Tibial nerve (tissue), 3 donors: Measurements from ENCODE around the gene HDAC2.

Source experiments
- POLR2A ChIP-seq, 2 donors: fragments of 450-650 bp; IDR thresholded peaks; one replicate each; pipeline ENCODE4 v1.6.1; 2017; ENCODE audit warnings: antibody characterized with exemption in 2 of 2, mild to moderate bottlenecking in 2 of 2, moderate library complexity in 2 of 2
- TF ChIP-seq, protein P1 (sequence below), 5 experiments: fragments of 200-600 bp in 3 of 5; fragments of 450-650 bp in 2 of 5; sonication (generic) in 3 of 5; IDR thresholded peaks; one replicate each; pipeline ENCODE4 v1.5.1; 2016 to 2019; ENCODE audit warnings: antibody characterized with exemption in 5 of 5, mild to moderate bottlenecking in 3 of 5, moderate library complexity in 2 of 5

GRCh38 chr6:113930183-113930582, 40.8 kb downstream of the HDAC2 start:
- TF ChIP-seq, protein P1, sequence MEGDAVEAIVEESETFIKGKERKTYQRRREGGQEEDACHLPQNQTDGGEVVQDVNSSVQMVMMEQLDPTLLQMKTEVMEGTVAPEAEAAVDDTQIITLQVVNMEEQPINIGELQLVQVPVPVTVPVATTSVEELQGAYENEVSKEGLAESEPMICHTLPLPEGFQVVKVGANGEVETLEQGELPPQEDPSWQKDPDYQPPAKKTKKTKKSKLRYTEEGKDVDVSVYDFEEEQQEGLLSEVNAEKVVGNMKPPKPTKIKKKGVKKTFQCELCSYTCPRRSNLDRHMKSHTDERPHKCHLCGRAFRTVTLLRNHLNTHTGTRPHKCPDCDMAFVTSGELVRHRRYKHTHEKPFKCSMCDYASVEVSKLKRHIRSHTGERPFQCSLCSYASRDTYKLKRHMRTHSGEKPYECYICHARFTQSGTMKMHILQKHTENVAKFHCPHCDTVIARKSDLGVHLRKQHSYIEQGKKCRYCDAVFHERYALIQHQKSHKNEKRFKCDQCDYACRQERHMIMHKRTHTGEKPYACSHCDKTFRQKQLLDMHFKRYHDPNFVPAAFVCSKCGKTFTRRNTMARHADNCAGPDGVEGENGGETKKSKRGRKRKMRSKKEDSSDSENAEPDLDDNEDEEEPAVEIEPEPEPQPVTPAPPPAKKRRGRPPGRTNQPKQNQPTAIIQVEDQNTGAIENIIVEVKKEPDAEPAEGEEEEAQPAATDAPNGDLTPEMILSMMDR (IDR thresholded peaks at IDR 0.05) = no peak
- no peak for TF ChIP-seq POLR2A (IDR thresholded peaks at IDR 0.05)
